Urinary bladder (tissue), 4 donors: ENCODE measurements around the gene CDC42EP3. TPM values are rescaled to one million over a fixed set of nuclear protein-coding genes. Genes with fewer than 3 reads are reported as not detected.

ENCODE experiments used
- DNase-seq: peaks from one replicate; pipeline ENCODE4 v3.0.0-alpha.2; 2015; ENCODE audit errors: extremely low spot score
- H3K27ac ChIP-seq: one replicate; pipeline ENCODE4 v1.5.1; 2013; ENCODE audit warnings: low read depth, mild to moderate bottlenecking, moderate library complexity
- H3K36me3 ChIP-seq: one replicate; pipeline ENCODE4 v1.6.1; 2013; ENCODE audit warnings: mild to moderate bottlenecking, moderate library complexity; ENCODE audit not compliant: insufficient read depth
- H3K4me1 ChIP-seq: one replicate; pipeline ENCODE4 v1.6.1; 2013; ENCODE audit warnings: mild to moderate bottlenecking, moderate library complexity; ENCODE audit not compliant: insufficient read depth
- H3K4me3 ChIP-seq: one replicate; pipeline ENCODE4 v1.5.1; 2013; ENCODE audit warnings: low read depth, low read length
- WGBS: extraction: QIAGEN DNeasy Blood & Tissue Kit; methylation state at CpG from one replicate; pipeline ENCODE4 v1.1.7; 2013; 5-methylcytosine and 5-hydroxymethylcytosine counted together
- polyA plus RNA-seq: library from polyadenylated mRNA; stranded (reverse); fragments of 200-250 nt; gene quantifications from one replicate; pipeline ENCODE4 v1.2.3, GENCODE V29; 2013
- total RNA-seq: library from RNA; depleted of rRNA; stranded (reverse); fragments of >200 nt; gene quantifications from one replicate; pipeline ENCODE4 v1.2.3, GENCODE V29; 2014
- donor health status: healthy with polysubstance abuse.
- donor health status: healthy.

The CDC42EP3 gene
- total and polyA plus RNA-seq, 2 donors = 34.3 to 94.1 TPM

GRCh38 chr2:37672870-37673184 lies 1.4 kb upstream of the CDC42EP3 start:
- H3K36me3 ChIP-seq = no peaks in the 10 kb centered on the region
- no peaks in the 10 kb centered on the region for H3K4me1 ChIP-seq
- 23% methylated on average over 7 of the region's 7 CpGs for WGBS
- no peak for DNase-seq
- H3K4me3 ChIP-seq = peak overlapping the region; percentile 85
- H3K27ac ChIP-seq = peak overlapping the region; percentile 75

- peak overlapping the region; percentile 85 for H3K4me3 ChIP-seq
- H3K36me3 ChIP-seq = no peaks in the 10 kb centered on the region
- H3K4me1 ChIP-seq = no peaks in the 10 kb centered on the region
- peak; percentile 62 for DNase-seq
- WGBS = under 1% methylated on average over 69 of the region's 69 CpGs
- peak overlapping the region; percentile 75 for H3K27ac ChIP-seq
Measured at GRCh38 chr2:37672104-37672869, 845 bp upstream of the CDC42EP3 start.

GRCh38 chr2:37671816-37672103 lies 318 bp upstream of the CDC42EP3 start:
- under 1% methylated on average over 29 of the region's 29 CpGs for WGBS
- peak overlapping the region; percentile 85 for H3K4me3 ChIP-seq
- H3K36me3 ChIP-seq = no peaks in the 10 kb centered on the region
- no peak for DNase-seq
- peak overlapping the region; percentile 75 for H3K27ac ChIP-seq
- H3K4me1 ChIP-seq = no peaks in the 10 kb centered on the region

GRCh38 chr2:37670378-37671008 lies 949 bp downstream of the CDC42EP3 start:
- no peak overlapping the region for H3K27ac ChIP-seq
- no peaks in the 10 kb centered on the region for H3K36me3 ChIP-seq
- H3K4me1 ChIP-seq = no peaks in the 10 kb centered on the region
- 7% methylated on average over 11 of the region's 11 CpGs for WGBS
- DNase-seq = no peak
- peak overlapping the region; percentile 85 for H3K4me3 ChIP-seq

GRCh38 chr2:37669446-37669845 lies 2.0 kb downstream of the CDC42EP3 start:
- DNase-seq = no peak
- no peaks in the 10 kb centered on the region for H3K36me3 ChIP-seq
- H3K27ac ChIP-seq = no peak overlapping the region
- peaks cover 1% of the 10 kb centered on the region for H3K4me1 ChIP-seq
- peak overlapping the region; percentile 85 for H3K4me3 ChIP-seq
- 54% methylated on average over 3 of the region's 3 CpGs for WGBS

- peaks cover 1% of the 10 kb centered on the region for H3K4me1 ChIP-seq
- peak overlapping the region; percentile 11 for H3K4me3 ChIP-seq
- H3K36me3 ChIP-seq = no peaks in the 10 kb centered on the region
- 71% methylated on average over 2 of the region's 2 CpGs for whole genome bisulfite sequencing
- no peak for DNase-seq
- no peak overlapping the region for H3K27ac ChIP-seq
Measured at GRCh38 chr2:37667704-37668103, 3.7 kb downstream of the CDC42EP3 start.

GRCh38 chr2:37666772-37667171 lies 4.7 kb downstream of the CDC42EP3 start:
- DNase-seq = no peak
- 59% methylated on average over 2 of the region's 2 CpGs for WGBS
- Histone ChIP-seq H3K4me3 (no peak overlapping the region), H3K4me1 (peaks cover 1% of the 10 kb centered on the region), H3K27ac (no peak overlapping the region), H3K36me3 (no peaks in the 10 kb centered on the region)

- DNase-seq = no peak
- no peak overlapping the region for H3K4me3 ChIP-seq
- H3K27ac ChIP-seq = no peak overlapping the region
- peaks cover 1% of the 10 kb centered on the region for H3K4me1 ChIP-seq
- no peaks in the 10 kb centered on the region for H3K36me3 ChIP-seq
- WGBS = 56% methylated on average over 11 of the region's 11 CpGs
Measured at GRCh38 chr2:37665604-37666362, 5.7 kb downstream of the CDC42EP3 start.

GRCh38 chr2:37665043-37665442 lies 6.4 kb downstream of the CDC42EP3 start:
- Histone ChIP-seq H3K4me3 (no peak overlapping the region), H3K27ac (no peak overlapping the region), H3K4me1 (peaks cover 1% of the 10 kb centered on the region), H3K36me3 (no peaks in the 10 kb centered on the region)
- DNase-seq = no peak
- WGBS = 86% methylated on average over 2 of the region's 2 CpGs

- 36% methylated on average over 2 of the region's 2 CpGs for WGBS
- peaks cover 1% of the 10 kb centered on the region for H3K4me1 ChIP-seq
- no peak overlapping the region for H3K27ac ChIP-seq
Measured at GRCh38 chr2:37664231-37664643, 7.2 kb downstream of the CDC42EP3 start.

GRCh38 chr2:37663390-37663789 lies 8.1 kb downstream of the CDC42EP3 start:
- Histone ChIP-seq H3K36me3 (no peaks in the 10 kb centered on the region), H3K4me1 (peaks cover 5% of the 10 kb centered on the region)
- 77% methylated on average over 7 of the region's 7 CpGs for WGBS

More at GRCh38 chr2:37664231-37664643, 7.2 kb downstream of the CDC42EP3 start:
- no peak for DNase-seq
- Histone ChIP-seq H3K4me3 (no peak overlapping the region), H3K36me3 (no peaks in the 10 kb centered on the region)

GRCh38 chr2:37659723-37660122 lies 11.7 kb downstream of the CDC42EP3 start:
- H3K36me3 ChIP-seq = no peaks in the 10 kb centered on the region
- WGBS = 64% methylated on average over 5 of the region's 5 CpGs
- H3K4me3 ChIP-seq = no peak overlapping the region
- peaks cover 5% of the 10 kb centered on the region for H3K4me1 ChIP-seq
- no peak overlapping the region for H3K27ac ChIP-seq
- no peak for DNase-seq

More at GRCh38 chr2:37663390-37663789, 8.1 kb downstream of the CDC42EP3 start:
- DNase-seq = no peak
- Histone ChIP-seq H3K27ac (no peak overlapping the region), H3K4me3 (no peak overlapping the region)

GRCh38 chr2:37658682-37659081 lies 12.8 kb downstream of the CDC42EP3 start:
- 66% methylated on average over 3 of the region's 3 CpGs for WGBS
- H3K4me1 ChIP-seq = peaks cover 4% of the 10 kb centered on the region
- no peak for DNase-seq
- H3K36me3 ChIP-seq = no peaks in the 10 kb centered on the region
- no peak overlapping the region for H3K27ac ChIP-seq
- no peak overlapping the region for H3K4me3 ChIP-seq

GRCh38 chr2:37657471-37657870 lies 14.0 kb downstream of the CDC42EP3 start:
- WGBS = 90% methylated on average over 4 of the region's 4 CpGs
- no peak overlapping the region for H3K27ac ChIP-seq
- no peak overlapping the region for H3K4me3 ChIP-seq
- peaks cover 4% of the 10 kb centered on the region for H3K4me1 ChIP-seq
- DNase-seq = no peak
- H3K36me3 ChIP-seq = no peaks in the 10 kb centered on the region
